K562 (cell line): ENCODE measurements around the gene ADAM33. TPM values are rescaled to one million over a fixed set of nuclear protein-coding genes. Genes with fewer than 3 reads are reported as not detected.
A peak's percentile ranks its signal among the peaks of the same experiment; 100 is the strongest.

Experiments
- ATAC-seq: fragments of 200-7000 bp; cut with Tn5 transposase; 3 replicates; pipeline ENCODE4 v1.9.1; 2020; ENCODE audit warnings: moderate library complexity
- BruUV-seq: library from RNA; stranded (reverse); fragments of 400-500 nt; replicated peaks from 2 replicates; lab custom pipeline; 2021; lab: Mats Ljungman, UMichigan
- CTCF ChIA-PET: fragments of 300-600 bp; formaldehyde crosslinking; extraction: SDS; loops from one replicate; lab custom pipeline; 2021; ENCODE audit warnings: low intra/inter-chr PET ratio; lab: Yijun Ruan, JAX
- POLR2A ChIA-PET: fragments of 300-600, 350-650 bp; sonication (Branson Sonifier 250); formaldehyde crosslinking; extraction: SDS; loops from one replicate; lab custom pipeline; 2021; ENCODE audit warnings: antibody characterized with exemption, inconsistent platforms; lab: Yijun Ruan, JAX
- DNase-seq, 4 experiments: peaks; one replicate each; pipeline versions ENCODE4 v3.0.0 to v3.0.0-alpha.2; 2011 to 2018; ENCODE audit warnings: low spot score in 3 of 4, mixed read lengths in 3 of 4; ENCODE audit errors: extremely low read depth in 1 of 4
- FAIRE-seq: peaks from 2 replicates; lab custom pipeline; 2011; peaks lifted over from hg19 to GRCh38; lab: Jason Lieb, UNC
- H2AFZ ChIP-seq: 2 replicates; pipeline ENCODE4 v1.6.0; 2011; ENCODE audit warnings: low read depth, low read length, control low read depth, inconsistent platforms
- H3K27ac ChIP-seq: fragments of 200-600 bp; 3 replicates; pipeline ENCODE4 v1.8.0; 2011; ENCODE audit warnings: low read depth, mild to moderate bottlenecking, control low read depth, inconsistent platforms, low read length, moderate library complexity, mixed read lengths; ENCODE audit errors: extremely low read depth
- H3K27me3 ChIP-seq, 2 experiments: fragments of 300-600 bp in 1 of 2; 2 replicates in 1 of 2; 3 replicates in 1 of 2; pipeline versions ENCODE4 v1.6.0 to v1.8.0; 2011; ENCODE audit warnings: inconsistent platforms in 2 of 2, low read length in 2 of 2, mild to moderate bottlenecking in 1 of 2, mixed read lengths in 1 of 2, moderate library complexity in 1 of 2; ENCODE audit not compliant: control insufficient read depth in 2 of 2, insufficient read depth in 2 of 2
- H3K36me3 ChIP-seq: fragments of 300-600 bp; 3 replicates; pipeline ENCODE4 v1.8.0; 2011; ENCODE audit warnings: mild to moderate bottlenecking, low read length, inconsistent platforms; ENCODE audit not compliant: control insufficient read depth, insufficient read depth
- H3K4me1 ChIP-seq, 2 experiments: fragments of 200-600 bp in 1 of 2; replicated peaks in 1 of 2; 2 replicates in 1 of 2; 3 replicates in 1 of 2; pipeline versions ENCODE4 v1.5.1 to v1.8.0; 2011; ENCODE audit warnings: inconsistent platforms in 2 of 2, low read length in 2 of 2, mild to moderate bottlenecking in 1 of 2, mixed read lengths in 1 of 2, moderate library complexity in 1 of 2; ENCODE audit not compliant: control insufficient read depth in 2 of 2, insufficient read depth in 2 of 2
- H3K4me2 ChIP-seq: 2 replicates; pipeline ENCODE4 v1.6.1; 2011; ENCODE audit warnings: low read length, control low read depth, inconsistent platforms, mixed read lengths; ENCODE audit not compliant: insufficient read depth
- H3K4me3 ChIP-seq: fragments of 200-600 bp; sonication (generic), shearing (Covaris generic); 2 replicates; pipeline ENCODE4 v1.5.1; 2016; ENCODE audit warnings: control low read depth, inconsistent platforms
- H3K79me2 ChIP-seq: fragments of 200-600 bp; 3 replicates; pipeline ENCODE4 v1.8.0; 2011; ENCODE audit warnings: low read length, inconsistent platforms; ENCODE audit not compliant: control insufficient read depth, insufficient read depth
- H3K9ac ChIP-seq, 2 experiments: 2 replicates each; pipeline versions ENCODE4 v1.6.0 to v1.6.1; 2011; ENCODE audit warnings: low read depth in 2 of 2, low read length in 2 of 2, control low read depth in 1 of 2, inconsistent platforms in 1 of 2, mild to moderate bottlenecking in 1 of 2, mixed read lengths in 1 of 2; ENCODE audit not compliant: insufficient read depth in 1 of 2
- H3K9me1 ChIP-seq: one replicate; pipeline ENCODE4 v1.6.0; 2011; ENCODE audit warnings: inconsistent platforms, mild to moderate bottlenecking, low read length, moderate library complexity; ENCODE audit not compliant: control insufficient read depth, insufficient read depth
- H3K9me3 ChIP-seq: replicated peaks from 2 replicates; pipeline ENCODE4 v1.5.1; 2011; ENCODE audit warnings: low read depth, low read length, inconsistent platforms; ENCODE audit not compliant: control insufficient read depth, insufficient read depth
- H4K20me1 ChIP-seq: replicated peaks from 2 replicates; pipeline ENCODE4 v1.6.1; 2011; ENCODE audit warnings: low read length, inconsistent platforms, mixed read lengths; ENCODE audit not compliant: control insufficient read depth, insufficient read depth
- CBX2 ChIP-seq: fragments of 200-600 bp; sonication (generic); IDR thresholded peaks from one replicate; pipeline ENCODE4 v1.6.1; 2012; ENCODE audit warnings: mild to moderate bottlenecking, low read length, inconsistent platforms; ENCODE audit not compliant: insufficient read depth, poor library complexity, severe bottlenecking
- CBX5 ChIP-seq: IDR thresholded peaks from 2 replicates; pipeline ENCODE4 v1.6.1; 2014; ENCODE audit warnings: low read depth, borderline replicate concordance
- CREM ChIP-seq: IDR thresholded peaks from 2 replicates; pipeline ENCODE4 v1.6.1; 2014; ENCODE audit warnings: antibody characterized with exemption, low read depth
- DNMT1 ChIP-seq: fragments of 450-650 bp; IDR thresholded peaks from 2 replicates; pipeline ENCODE4 v1.6.1; 2016; ENCODE audit warnings: antibody characterized with exemption, mild to moderate bottlenecking
- MGA ChIP-seq: fragments of 450-650 bp; IDR thresholded peaks from 2 replicates; pipeline ENCODE4 v1.6.1; 2016; ENCODE audit warnings: mild to moderate bottlenecking, moderate library complexity
- POLR2AphosphoS5 ChIP-seq: IDR thresholded peaks from 2 replicates; pipeline ENCODE4 v1.6.1; 2011; ENCODE audit warnings: mild to moderate bottlenecking, low read depth, low read length, moderate library complexity; ENCODE audit not compliant: control insufficient read depth, insufficient read depth
- RBM22 ChIP-seq: fragments of 200-400 bp; formaldehyde crosslinking; IDR thresholded peaks from 2 replicates; pipeline ENCODE4 v1.6.1; 2018; ENCODE audit warnings: low read length, low read depth; ENCODE audit not compliant: poor library complexity, severe bottlenecking
- SETDB1 ChIP-seq: IDR thresholded peaks from one replicate; pipeline ENCODE4 v1.6.1; 2012; ENCODE audit warnings: low read length, control low read depth, inconsistent platforms
- ZBTB17 ChIP-seq: fragments of 450-650 bp; formaldehyde crosslinking; IDR thresholded peaks from 2 replicates; pipeline ENCODE4 v1.4.0; 2020; ENCODE audit warnings: mild to moderate bottlenecking
- ZNF764 ChIP-seq: fragments of 250-450 bp; sonication (Bioruptor Pico); IDR thresholded peaks from 2 replicates; pipeline ENCODE4 v1.4.0; 2020; ENCODE audit warnings: low read depth, mild to moderate bottlenecking, moderate library complexity
- WGBS: fragments of 100-300 bp; shearing (Covaris generic); methylation state at CpG from one replicate; pipeline ENCODE4 v1.1.6; 2016; ENCODE audit warnings: low coverage, mixed read lengths; ENCODE audit not compliant: insufficient coverage; ENCODE audit errors: missing lambda C conversion rate; 5-methylcytosine and 5-hydroxymethylcytosine counted together
- in situ Hi-C: fragments of 300-500 bp; cut with MboI; formaldehyde crosslinking; loops from 4 replicates; pipeline ENCODE4 v1.15.0; 2018; ENCODE audit warnings: inconsistent platforms, mixed read lengths
- intact Hi-C: fragments of 100-400 bp; cut with micrococcal nuclease; formaldehyde crosslinking; loops from 2 replicates; pipeline ENCODE4 v1.14.2; 2022
- polyA plus RNA-seq, 8 experiments: library from polyadenylated mRNA; depleted of rRNA in 4 of 8; stranded (reverse) in 5 of 8; unstranded in 3 of 8; fragments of >200 nt; fragmentation: Nextera tagmentation in 2 of 8; fragmentation: Illumina TruSeq in 1 of 8; extraction: Ambion mirVana in 2 of 8; extraction: Trizol in 1 of 8; gene quantifications; 2 replicates each; pipeline versions ENCODE4 v1.2.1 to v1.2.3, GENCODE V29; 2011 to 2014; ENCODE audit warnings: inconsistent platforms in 1 of 8, missing spikeins in 1 of 8
- total RNA-seq, 7 experiments: library from RNA; depleted of rRNA in 6 of 7; stranded (reverse); fragments of >200 nt in 6 of 7; fragmentation: Illumina TruSeq in 2 of 7; extraction: Trizol in 2 of 7; gene quantifications; 2 replicates each; pipeline versions ENCODE4 v1.2.1 to v1.2.3, GENCODE V29; 2011 to 2021; ENCODE audit warnings: low replicate concordance in 1 of 7

Gene ADAM33
- total and polyA plus RNA-seq, 9 of the 15 experiments (the other 6 are each of a cell fraction or from before 2014, with no cell fraction given), result not detected

DNA sequence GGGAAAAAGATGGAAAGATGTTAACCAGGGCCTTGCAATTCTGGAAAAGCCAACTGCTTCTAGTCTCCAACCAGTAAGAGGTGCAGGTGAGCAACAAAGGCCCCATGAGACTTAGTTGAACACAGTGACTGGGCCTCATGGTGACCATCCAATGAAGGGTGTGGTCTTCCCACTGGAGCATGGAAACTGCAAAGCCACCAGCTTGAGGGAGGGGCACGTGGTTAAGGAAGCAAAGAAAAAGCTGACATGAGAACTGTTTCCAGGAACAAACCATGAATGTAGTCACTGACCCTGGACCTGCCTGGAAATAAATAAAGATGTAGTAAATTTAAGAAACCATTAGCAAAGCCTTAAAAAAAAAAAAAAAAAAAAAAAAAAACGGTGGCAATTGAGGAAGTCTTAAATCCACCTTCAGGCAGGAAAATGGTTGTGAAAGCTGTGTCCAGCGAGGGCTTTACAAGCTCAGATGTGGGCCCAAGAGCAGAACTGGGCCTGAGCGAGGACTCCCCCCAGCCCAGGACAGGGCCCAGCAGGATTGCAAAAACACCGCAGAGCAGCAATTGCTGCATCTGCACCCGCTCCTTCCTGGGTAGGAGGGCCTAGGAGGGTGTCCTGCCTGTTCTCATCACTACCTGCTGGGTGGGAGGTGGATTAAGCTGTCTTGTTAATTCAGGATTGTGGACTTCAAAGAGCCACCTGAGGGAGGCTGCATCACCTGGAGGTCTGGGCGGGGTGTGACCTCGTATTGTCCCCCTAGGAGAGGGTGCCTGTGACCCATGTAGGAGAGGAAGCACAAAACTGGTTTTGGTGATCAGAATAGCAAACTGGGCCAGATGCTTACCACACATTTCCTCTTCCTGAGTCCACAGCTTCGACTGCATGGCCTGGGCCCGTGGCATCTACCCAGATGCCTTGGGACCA is 28.9 kb downstream of the ADAM33 start:
- 0 out of 2 replicates have a peak overlapping the region, but pooled peaks have one; percentile 32 for H2AFZ ChIP-seq
- FAIRE-seq (peak; percentile 49), DNase-seq (peak; percentile 22 to 42 (median 38)), ATAC-seq (peak; percentile 77)
- peaks cover 0 to 20% of the 10 kb centered on the region in 2 experiments; a peak in 2 of 5 replicates for H3K27me3 ChIP-seq
- H3K9ac ChIP-seq, result no peak overlapping the region
- no peak overlapping the region for H3K27ac ChIP-seq
- peaks cover 5 to 10% of the 10 kb centered on the region in 2 experiments; a peak in 3 of 5 replicates for H3K4me1 ChIP-seq
- BruUV-seq, result no TSS peak
- no peak overlapping the region for H3K4me3 ChIP-seq
- H3K9me3 ChIP-seq, result no peaks in the 10 kb centered on the region
- in situ Hi-C loops, result no loop called here
- 0 out of 2 replicates have a peak, but pooled peaks cover 4% of the 10 kb centered on the region for H4K20me1 ChIP-seq
- CTCF ChIA-PET, result no interaction called here
- 39% methylated on average over 4 of the region's 10 CpGs for WGBS
- H3K36me3 ChIP-seq, result no peaks in the 10 kb centered on the region
- no peaks in the 10 kb centered on the region for H3K9me1 ChIP-seq
- H3K79me2 ChIP-seq, result no peaks in the 10 kb centered on the region
- intact Hi-C loops, result no loop called here
- H3K4me2 ChIP-seq, result no peak overlapping the region
- POLR2A ChIA-PET, result interaction anchor here (1.2 kb wide), 1 partner anchor 16 kb away, joined by 3 read pairs; no protein-coding TSS in a partner anchor
- TF ChIP-seq DNMT1, result no peak
- TF ChIP-seq MGA, result peak; percentile 33; the same call in 1 of the 2 replicates
- no peak for TF ChIP-seq CREM
- TF ChIP-seq ZNF764 (CRISPR knock-in tag), result no peak
- TF ChIP-seq CBX2, result no peak
- no peak for TF ChIP-seq RBM22
- 0 out of 2 replicates have a peak, but pooled peaks have one; percentile 0 for TF ChIP-seq POLR2AphosphoS5
- no peak for TF ChIP-seq ZBTB17 (CRISPR knock-in tag)
- TF ChIP-seq SETDB1, result no peak
- TF ChIP-seq CBX5, result no peak
